ENCODE results near the gene REPS2. TPM values are rescaled to one million over a fixed set of nuclear protein-coding genes. Genes with fewer than 3 reads are reported as not detected.

Gene REPS2
- total RNA-seq, 1 experiment from 2014 or later: 4.5 TPM

GRCh38 chrX:17086317-17086716, 139.9 kb downstream of the REPS2 start:
- intact Hi-C loops (cut with micrococcal nuclease; ENCODE audit: unreplicated experiment): no loop called here

GRCh38 chrX:17095161-17095560, 148.7 kb downstream of the REPS2 start:
- intact Hi-C loops (cut with micrococcal nuclease; ENCODE audit: unreplicated experiment): no loop called here
- no peak overlapping the region for H3K4me3 ChIP-seq (ENCODE audit: low read depth in 2 of 2, low read length in 2 of 2)
- no peaks in the 10 kb centered on the region for H3K27me3 ChIP-seq (ENCODE audit: control insufficient read depth, insufficient read depth, low read length)
- ChIA-PET POLR2A (no interaction called here), CTCF (no interaction called here)
- H3K9me3 ChIP-seq (ENCODE audit: control insufficient read depth, insufficient read depth, low read depth, low read length): no peaks in the 10 kb centered on the region
- no peak for TF ChIP-seq REST (IDR thresholded peaks at IDR 0.05; ENCODE audit: insufficient read depth in 1 of 2, low read depth in 2 of 2, low read length in 1 of 2)
- TF ChIP-seq TCF7L2 (IDR thresholded peaks at IDR 0.05; ENCODE audit: low read depth, low read length): no peak
- no peak for TF ChIP-seq POLR2AphosphoS5 (IDR thresholded peaks at IDR 0.05; ENCODE audit: low read depth, low read length)
- no peak for TF ChIP-seq SIN3A (IDR thresholded peaks at IDR 0.05; ENCODE audit: borderline replicate concordance, insufficient read depth, low read depth, low read length)
- TF ChIP-seq CTCF (IDR thresholded peaks at IDR 0.05): no peak
- no peak overlapping the region for H3K27ac ChIP-seq (ENCODE audit: low read length)
- no TSS peak for BruUV-seq (replicated peaks)
- H3K36me3 ChIP-seq (ENCODE audit: control insufficient read depth, insufficient read depth, low read length): no peaks in the 10 kb centered on the region
- DNase-seq (ENCODE audit: low read depth, low spot score) (no peak), ATAC-seq (no peak)
- in situ Hi-C loops (cut with HindIII; ENCODE audit: low pct_unique_long_range_greater_than_20kb, low sequenced_read_pairs): no loop called here
- H3K4me1 ChIP-seq (ENCODE audit: control insufficient read depth, insufficient read depth, low read length): no peaks in the 10 kb centered on the region

More at GRCh38 chrX:17086317-17086716, 139.9 kb downstream of the REPS2 start:
- H3K36me3 ChIP-seq (ENCODE audit: control insufficient read depth, insufficient read depth, low read length): no peaks in the 10 kb centered on the region
- ChIA-PET POLR2A (no interaction called here), CTCF (no interaction called here)
- TF ChIP-seq SIN3A (IDR thresholded peaks at IDR 0.05; ENCODE audit: borderline replicate concordance, insufficient read depth, low read depth, low read length) (no peak), CTCF (IDR thresholded peaks at IDR 0.05) (no peak), POLR2AphosphoS5 (IDR thresholded peaks at IDR 0.05; ENCODE audit: low read depth, low read length) (no peak), TCF7L2 (IDR thresholded peaks at IDR 0.05; ENCODE audit: low read depth, low read length) (no peak), REST (IDR thresholded peaks at IDR 0.05; ENCODE audit: insufficient read depth in 1 of 2, low read depth in 2 of 2, low read length in 1 of 2) (no peak)
- ATAC-seq: no peak
- BruUV-seq (replicated peaks): no TSS peak
- DNase-seq (ENCODE audit: low read depth, low spot score): no peak
- H3K4me3 ChIP-seq (ENCODE audit: low read depth in 2 of 2, low read length in 2 of 2): no peak overlapping the region
- no peak overlapping the region for H3K27ac ChIP-seq (ENCODE audit: low read length)
- no peaks in the 10 kb centered on the region for H3K9me3 ChIP-seq (ENCODE audit: control insufficient read depth, insufficient read depth, low read depth, low read length)
- H3K4me1 ChIP-seq (ENCODE audit: control insufficient read depth, insufficient read depth, low read length): no peaks in the 10 kb centered on the region
- in situ Hi-C loops (cut with HindIII; ENCODE audit: low pct_unique_long_range_greater_than_20kb, low sequenced_read_pairs): no loop called here
- no peaks in the 10 kb centered on the region for H3K27me3 ChIP-seq (ENCODE audit: control insufficient read depth, insufficient read depth, low read length)

Measured in Panc1 (cell line).